Prostate gland (tissue), 2 donors: ENCODE measurements around the gene MYO1B.

ENCODE experiments used
- POLR2A ChIP-seq: fragments of 450-650 bp; IDR thresholded peaks from one replicate; pipeline ENCODE4 v1.6.1; 2016; ENCODE audit warnings: antibody characterized with exemption, mild to moderate bottlenecking
- POLR2AphosphoS5 ChIP-seq: sonication (generic); formaldehyde crosslinking; IDR thresholded peaks from one replicate; pipeline ENCODE4 v1.6.1; 2017; ENCODE audit warnings: antibody characterized with exemption
- TF ChIP-seq, protein P1 (sequence below), 4 experiments: fragments of 200-600 bp in 2 of 4; fragments of 450-650 bp in 2 of 4; sonication (generic) in 2 of 4; IDR thresholded peaks; 1 replicate in 3 of 4; 2 replicates in 1 of 4; pipeline ENCODE4 v1.5.1; 2016 to 2019; ENCODE audit warnings: antibody characterized with exemption in 4 of 4, mild to moderate bottlenecking in 2 of 4, moderate library complexity in 2 of 4

DNA sequence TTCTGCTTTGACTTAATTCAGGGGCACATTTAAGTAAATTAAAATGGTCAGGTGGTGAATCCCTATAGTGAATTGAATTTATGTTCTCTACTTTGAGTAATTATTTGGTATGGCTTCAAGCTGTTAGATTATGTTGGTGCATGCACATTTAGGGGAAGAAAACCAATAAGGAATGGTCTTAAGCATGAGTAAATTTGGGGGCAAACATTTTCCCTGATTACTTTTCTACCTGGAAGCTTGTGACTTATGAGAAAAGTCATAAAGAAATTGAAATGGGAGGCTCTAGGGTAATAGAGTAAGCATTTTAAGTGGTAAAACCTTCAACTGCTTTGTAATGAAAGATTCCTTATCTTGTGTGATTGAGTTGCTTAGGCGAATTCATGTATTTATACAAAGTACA lies 112.5 kb downstream of the MYO1B start:
- TF ChIP-seq, protein P1, sequence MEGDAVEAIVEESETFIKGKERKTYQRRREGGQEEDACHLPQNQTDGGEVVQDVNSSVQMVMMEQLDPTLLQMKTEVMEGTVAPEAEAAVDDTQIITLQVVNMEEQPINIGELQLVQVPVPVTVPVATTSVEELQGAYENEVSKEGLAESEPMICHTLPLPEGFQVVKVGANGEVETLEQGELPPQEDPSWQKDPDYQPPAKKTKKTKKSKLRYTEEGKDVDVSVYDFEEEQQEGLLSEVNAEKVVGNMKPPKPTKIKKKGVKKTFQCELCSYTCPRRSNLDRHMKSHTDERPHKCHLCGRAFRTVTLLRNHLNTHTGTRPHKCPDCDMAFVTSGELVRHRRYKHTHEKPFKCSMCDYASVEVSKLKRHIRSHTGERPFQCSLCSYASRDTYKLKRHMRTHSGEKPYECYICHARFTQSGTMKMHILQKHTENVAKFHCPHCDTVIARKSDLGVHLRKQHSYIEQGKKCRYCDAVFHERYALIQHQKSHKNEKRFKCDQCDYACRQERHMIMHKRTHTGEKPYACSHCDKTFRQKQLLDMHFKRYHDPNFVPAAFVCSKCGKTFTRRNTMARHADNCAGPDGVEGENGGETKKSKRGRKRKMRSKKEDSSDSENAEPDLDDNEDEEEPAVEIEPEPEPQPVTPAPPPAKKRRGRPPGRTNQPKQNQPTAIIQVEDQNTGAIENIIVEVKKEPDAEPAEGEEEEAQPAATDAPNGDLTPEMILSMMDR (IDR thresholded peaks at IDR 0.05): no peak
- no peak for TF ChIP-seq POLR2AphosphoS5
- TF ChIP-seq POLR2A: no peak
